OCI-M2 (cell line): ENCODE data around the gene KLHL25.

ENCODE experiments used
- DNase-seq: peaks from one replicate; lab custom pipeline; 2025; ENCODE audit not compliant: unreplicated experiment; lab: John Stamatoyannopoulos, UW

The KLHL25 gene

GRCh38 chr15:85760531-85761371 lies 34.0 kb downstream of the KLHL25 start:
- no peak for DNase-seq

- DNase-seq = no peak
Observed at GRCh38 chr15:85760049-85760448, 34.7 kb downstream of the KLHL25 start.

- no peak for DNase-seq
Observed at GRCh38 chr15:85759376-85759775, 35.3 kb downstream of the KLHL25 start.

- DNase-seq = no peak
Observed at GRCh38 chr15:85758655-85758978, 36.1 kb downstream of the KLHL25 start.

- DNase-seq = no peak
Observed at GRCh38 chr15:85757939-85758654, 36.6 kb downstream of the KLHL25 start.

GRCh38 chr15:85757073-85757938 lies 37.4 kb downstream of the KLHL25 start:
- no peak for DNase-seq

GRCh38 chr15:85756411-85757072 lies 38.2 kb downstream of the KLHL25 start:
- DNase-seq = no peak

- no peak for DNase-seq
Observed at GRCh38 chr15:85755942-85756341, 38.8 kb downstream of the KLHL25 start.

GRCh38 chr15:85755471-85755870 lies 39.3 kb downstream of the KLHL25 start:
- no peak for DNase-seq

- DNase-seq = no peak
Observed at GRCh38 chr15:85754989-85755388, 39.7 kb downstream of the KLHL25 start.

- DNase-seq = no peak
Observed at GRCh38 chr15:85753791-85754452, 40.8 kb downstream of the KLHL25 start.

GRCh38 chr15:85753261-85753660 lies 41.5 kb downstream of the KLHL25 start:
- DNase-seq = no peak

GRCh38 chr15:85752491-85752961 lies 42.2 kb downstream of the KLHL25 start:
- DNase-seq = no peak

GRCh38 chr15:85752124-85752475 lies 42.6 kb downstream of the KLHL25 start:
- DNase-seq = no peak

GRCh38 chr15:85751291-85752123 lies 43.2 kb downstream of the KLHL25 start:
- no peak for DNase-seq

GRCh38 chr15:85750319-85751290 lies 44.1 kb downstream of the KLHL25 start:
- no peak for DNase-seq

- DNase-seq = no peak
Observed at GRCh38 chr15:85749261-85750151, 45.2 kb downstream of the KLHL25 start.
